ENCODE measurements around the gene MACROH2A2. TPM values are rescaled to one million over a fixed set of nuclear protein-coding genes. Genes with fewer than 3 reads are reported as not detected.

The MACROH2A2 gene
- total RNA-seq, 1 experiment from 2014 or later: 11.3 TPM

DNA sequence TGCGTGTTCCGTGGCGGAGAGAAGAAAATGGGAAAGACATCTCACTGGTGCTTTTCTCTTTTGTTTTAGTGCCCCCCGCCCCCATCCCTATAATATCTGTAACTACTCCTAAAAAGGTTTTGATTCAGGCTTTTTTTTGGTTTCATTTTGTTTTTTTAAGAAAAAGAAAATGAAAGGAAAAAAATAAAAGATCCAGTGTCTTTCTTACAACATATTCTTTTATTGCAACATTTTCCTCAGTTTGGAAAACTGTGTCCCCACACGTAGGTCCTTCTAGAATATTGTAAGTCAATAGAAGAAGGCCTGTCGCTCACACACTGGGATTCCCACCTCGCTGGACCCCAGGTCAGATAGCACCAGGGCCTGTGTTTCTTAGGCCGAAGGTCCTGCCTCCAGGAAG is 59.4 kb downstream of the MACROH2A2 start:
- no peak overlapping the region for H3K23ac ChIP-seq (ENCODE audit: insufficient read length, low read depth, low read length)
- H3K27ac Mint-ChIP-seq: peak overlapping the region in 1 of 3 experiments; percentile 32; a peak in 2 of 7 replicates
- H3K4me2 ChIP-seq (ENCODE audit: insufficient read depth, insufficient read length, low read length): no peak overlapping the region
- no CpG with 5 or more reads among the region's 8 CpGs for WGBS (ENCODE audit: extremely low coverage, insufficient read length, low lambda C conversion rate)
- no peak overlapping the region for H2AK5ac ChIP-seq (ENCODE audit: insufficient read length, low read length)
- no peak overlapping the region for H3K56ac ChIP-seq (ENCODE audit: insufficient read length, low read depth, low read length)
- no peak overlapping the region for H4K91ac ChIP-seq (ENCODE audit: insufficient read length, low read depth, low read length)
- H3K9me3 ChIP-seq (ENCODE audit: control insufficient read depth, low read depth, low read length): no peaks in the 10 kb centered on the region
- peaks cover 6 to 16% (median 14%) of the 10 kb centered on the region in 3 experiments for H3K36me3 Mint-ChIP-seq (ENCODE audit: insufficient read depth in 1 of 3, low read depth in 3 of 3)
- H2BK20ac ChIP-seq (ENCODE audit: low read depth, low read length, poor library complexity, severe bottlenecking): no peak overlapping the region
- no peak overlapping the region for H2AFZ ChIP-seq (ENCODE audit: low read length)
- H2BK12ac ChIP-seq (ENCODE audit: insufficient read length, low read depth, low read length): no peak overlapping the region
- H3K4me3 Mint-ChIP-seq: no peak overlapping the region
- H3K14ac ChIP-seq (ENCODE audit: insufficient read depth, low read length): no peak overlapping the region
- H3K4ac ChIP-seq (ENCODE audit: low read depth, low read length): no peak overlapping the region
- no peaks in the 10 kb centered on the region for H4K20me1 ChIP-seq (ENCODE audit: control insufficient read depth, insufficient read depth, insufficient read length)
- H3K23me2 ChIP-seq (ENCODE audit: insufficient read length, low read depth, low read length, poor library complexity, severe bottlenecking): no peaks in the 10 kb centered on the region
- H3T11ph ChIP-seq (ENCODE audit: low read length): no peak overlapping the region
- DNase-seq: no peak
- no peaks in the 10 kb centered on the region for H3K79me2 ChIP-seq (ENCODE audit: insufficient read depth, low read length)
- no peak overlapping the region for H2BK5ac ChIP-seq (ENCODE audit: insufficient read length, low read length)
- no peaks in the 10 kb centered on the region for H3K79me1 ChIP-seq (ENCODE audit: insufficient read depth, low read depth, low read length, poor library complexity, severe bottlenecking)
- H3K27ac ChIP-seq (ENCODE audit: insufficient read length, low read depth, low read length): no peak overlapping the region
- H3K18ac ChIP-seq (ENCODE audit: insufficient read length, low read depth, low read length): no peak overlapping the region
- no peaks in the 10 kb centered on the region for H3K4me1 ChIP-seq (ENCODE audit: insufficient read depth, low read length)
- TF ChIP-seq, protein P1, sequence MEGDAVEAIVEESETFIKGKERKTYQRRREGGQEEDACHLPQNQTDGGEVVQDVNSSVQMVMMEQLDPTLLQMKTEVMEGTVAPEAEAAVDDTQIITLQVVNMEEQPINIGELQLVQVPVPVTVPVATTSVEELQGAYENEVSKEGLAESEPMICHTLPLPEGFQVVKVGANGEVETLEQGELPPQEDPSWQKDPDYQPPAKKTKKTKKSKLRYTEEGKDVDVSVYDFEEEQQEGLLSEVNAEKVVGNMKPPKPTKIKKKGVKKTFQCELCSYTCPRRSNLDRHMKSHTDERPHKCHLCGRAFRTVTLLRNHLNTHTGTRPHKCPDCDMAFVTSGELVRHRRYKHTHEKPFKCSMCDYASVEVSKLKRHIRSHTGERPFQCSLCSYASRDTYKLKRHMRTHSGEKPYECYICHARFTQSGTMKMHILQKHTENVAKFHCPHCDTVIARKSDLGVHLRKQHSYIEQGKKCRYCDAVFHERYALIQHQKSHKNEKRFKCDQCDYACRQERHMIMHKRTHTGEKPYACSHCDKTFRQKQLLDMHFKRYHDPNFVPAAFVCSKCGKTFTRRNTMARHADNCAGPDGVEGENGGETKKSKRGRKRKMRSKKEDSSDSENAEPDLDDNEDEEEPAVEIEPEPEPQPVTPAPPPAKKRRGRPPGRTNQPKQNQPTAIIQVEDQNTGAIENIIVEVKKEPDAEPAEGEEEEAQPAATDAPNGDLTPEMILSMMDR (conservative IDR thresholded peaks at IDR 0.05): no peak
- no peaks in the 10 kb centered on the region for H3K9me3 Mint-ChIP-seq
- H3K4me1 Mint-ChIP-seq: peaks cover 8 to 13% of the 10 kb centered on the region in 2 experiments
- H4K8ac ChIP-seq (replicated peaks; ENCODE audit: insufficient read length, low read depth, low read length): no peak overlapping the region
- H3K27me3 Mint-ChIP-seq (ENCODE audit: low read depth): no peaks in the 10 kb centered on the region
- H2BK15ac ChIP-seq (ENCODE audit: low read depth, low read length): no peak overlapping the region
- no peak overlapping the region for H3K9ac ChIP-seq (ENCODE audit: extremely low read depth, insufficient read length, low read length)
- H2BK120ac ChIP-seq (ENCODE audit: low read depth, low read length, poor library complexity, severe bottlenecking): no peak overlapping the region
- no peak overlapping the region for H4K5ac ChIP-seq (ENCODE audit: insufficient read length, low read depth, low read length)
- no peaks in the 10 kb centered on the region for H3K27me3 ChIP-seq (ENCODE audit: insufficient read depth, low read length)

Data from H9 (cell line).